ENCODE measurements around the gene PHPT1.
"Not testable (repeated sequence)": the region's sequence is repeated elsewhere in the genome, so short reads cannot be mapped to it uniquely, and the experiment has no call there.

GRCh38 chr9:136866898-136867421 lies 17.8 kb downstream of the PHPT1 start:
- TF ChIP-seq CTCF, POLR2A (IDR thresholded peaks at IDR 0.05): not testable (repeated sequence)
